NCI-H1436 (cell line): ENCODE results near the gene HSPBP1.

Experiments used
- DNase-seq: peaks from one replicate; lab custom pipeline; 2025; lab: John Stamatoyannopoulos, UW

HSPBP1 gene

DNA sequence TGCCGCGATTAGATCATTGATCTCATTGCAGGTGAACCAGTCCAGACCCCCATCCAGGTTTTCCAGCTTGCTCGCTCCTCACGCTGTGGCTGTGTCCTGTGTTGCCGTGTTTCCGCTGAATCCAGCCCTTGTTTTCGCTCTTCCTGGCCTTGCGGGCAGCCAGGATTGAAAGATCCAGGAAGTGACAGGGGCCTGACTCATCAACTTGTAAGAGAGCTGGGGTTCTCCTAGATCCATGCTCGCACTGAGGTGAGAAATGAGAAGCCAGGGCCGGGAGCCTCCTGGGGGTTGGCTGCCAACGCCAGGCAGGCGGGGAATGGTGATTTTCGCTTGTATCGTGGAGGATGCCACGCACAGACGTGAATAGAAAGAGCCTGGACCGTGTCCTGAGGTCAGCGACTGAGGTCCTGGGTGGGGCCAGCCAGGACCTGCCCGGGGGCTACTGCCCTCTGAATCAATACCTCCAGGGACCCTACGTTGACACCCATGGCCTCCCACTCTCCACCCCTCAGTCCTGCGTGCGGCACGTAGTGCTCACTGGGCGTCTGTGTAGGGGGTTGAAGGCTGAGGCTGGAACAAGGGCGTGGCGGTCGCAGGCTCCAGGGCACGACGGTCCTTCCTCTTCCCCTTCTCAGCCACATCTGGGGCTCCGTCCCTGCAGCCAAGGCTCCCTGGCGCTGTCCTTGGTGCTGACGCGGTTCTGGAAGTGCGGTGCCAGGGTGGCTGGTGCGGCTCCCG, 63.3 kb downstream of the HSPBP1 start:
- peak; percentile 97 for DNase-seq

DNA sequence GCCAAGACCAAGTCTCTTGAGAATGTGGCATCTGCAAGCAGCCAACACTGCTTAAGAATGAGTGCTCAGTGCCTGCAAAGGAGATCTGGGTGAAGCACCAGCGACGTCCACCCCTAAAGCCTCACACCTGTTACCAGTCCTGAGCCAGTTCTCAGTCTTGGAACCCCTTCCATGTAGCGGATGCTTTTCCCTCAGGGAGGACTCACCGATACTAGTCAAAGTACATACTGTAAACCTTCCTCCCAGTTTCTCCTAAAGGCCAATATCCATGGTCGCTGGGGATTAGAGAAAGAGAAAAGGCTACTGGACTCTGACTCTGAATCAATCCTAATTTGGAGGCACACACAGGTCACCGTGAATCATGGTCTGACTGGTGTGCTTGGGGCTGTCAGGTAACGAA, 66.4 kb downstream of the HSPBP1 start:
- no peak for DNase-seq

DNA sequence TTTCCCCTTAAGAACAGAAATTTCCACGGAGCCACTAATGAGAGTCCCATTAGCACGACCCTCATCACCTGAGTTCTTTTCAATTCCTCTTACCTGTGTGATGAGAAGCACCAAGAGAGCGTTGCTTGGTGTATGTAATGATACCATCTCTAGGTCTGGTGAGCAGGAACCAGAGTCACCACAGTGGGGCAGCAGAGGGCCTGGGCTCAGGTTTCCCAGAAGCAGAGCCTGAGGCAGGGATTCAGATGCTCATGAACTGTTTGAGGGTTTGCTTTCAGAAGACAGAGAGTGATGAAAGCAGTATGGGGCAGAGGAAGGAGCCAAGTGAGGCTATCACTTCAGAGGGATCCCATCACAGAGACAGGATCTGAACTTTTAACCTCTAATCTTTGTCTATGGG, 67.5 kb downstream of the HSPBP1 start:
- no peak for DNase-seq
